GM15510 (cell line): ENCODE data around the gene BCAS3.

Experiments used
- POLR2A ChIP-seq: IDR thresholded peaks from 3 replicates; pipeline ENCODE4 v1.6.1; 2011; ENCODE audit warnings: borderline replicate concordance; ENCODE audit not compliant: insufficient read length; ENCODE audit errors: extremely low read depth

BCAS3 gene

DNA sequence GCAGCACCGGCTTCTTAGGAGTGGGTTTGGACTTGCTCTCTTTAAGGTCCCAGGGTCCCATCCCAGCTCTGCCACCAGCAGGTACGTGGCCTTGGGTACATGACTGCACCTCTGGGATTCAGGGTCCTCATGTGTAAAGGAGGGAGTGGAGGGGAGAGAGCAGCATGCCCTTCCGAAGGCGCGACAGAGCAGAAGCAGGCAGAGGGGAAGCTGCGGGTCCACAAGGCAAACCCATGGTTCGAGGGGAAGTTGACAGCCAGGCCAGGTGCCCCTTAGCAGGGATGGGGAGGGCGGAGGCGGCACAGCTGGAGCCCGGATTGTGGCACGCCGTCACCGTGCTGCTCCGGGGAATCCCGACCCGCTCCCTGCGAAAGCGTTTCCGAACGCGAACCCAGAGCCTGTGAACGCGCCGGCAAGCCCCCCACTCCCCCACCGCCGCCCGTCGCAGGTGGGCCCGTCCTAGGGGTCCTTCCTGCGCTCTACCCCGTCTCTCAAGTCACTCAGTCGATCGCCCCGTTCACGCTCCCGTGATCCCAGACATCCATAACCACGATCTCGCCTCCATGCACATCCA is 717.8 kb downstream of the BCAS3 start:
- no peak for TF ChIP-seq POLR2A

DNA sequence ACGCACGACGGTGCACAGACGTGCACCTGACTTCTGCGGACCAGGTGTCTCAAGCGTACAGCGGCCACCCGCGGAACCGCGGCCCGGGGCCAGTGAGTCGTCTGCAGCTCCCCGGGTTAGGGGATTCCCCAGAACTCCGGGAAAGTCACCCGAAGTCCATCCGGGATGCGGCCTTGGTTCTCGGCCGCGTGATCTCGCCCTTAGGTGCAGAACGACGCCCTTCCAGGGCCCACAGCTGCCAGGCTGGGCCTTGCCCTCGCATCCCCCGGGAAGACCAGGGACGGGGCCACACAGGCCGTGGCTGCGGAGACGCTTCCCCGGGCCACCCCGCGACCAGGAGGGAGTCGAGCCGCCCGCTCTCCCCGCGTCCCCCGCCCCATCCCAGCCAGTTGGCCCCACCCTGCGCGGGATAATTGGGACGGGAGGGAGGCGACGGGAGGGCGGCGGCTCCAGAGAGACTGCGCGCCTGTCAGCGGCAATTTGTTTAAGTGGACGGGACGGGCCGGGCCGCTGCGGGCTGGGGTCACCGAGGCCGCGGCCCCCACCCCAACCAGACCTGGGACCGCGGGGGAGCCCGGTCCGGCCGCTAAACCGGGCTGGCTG is 718.4 kb downstream of the BCAS3 start:
- TF ChIP-seq POLR2A: no peak

DNA sequence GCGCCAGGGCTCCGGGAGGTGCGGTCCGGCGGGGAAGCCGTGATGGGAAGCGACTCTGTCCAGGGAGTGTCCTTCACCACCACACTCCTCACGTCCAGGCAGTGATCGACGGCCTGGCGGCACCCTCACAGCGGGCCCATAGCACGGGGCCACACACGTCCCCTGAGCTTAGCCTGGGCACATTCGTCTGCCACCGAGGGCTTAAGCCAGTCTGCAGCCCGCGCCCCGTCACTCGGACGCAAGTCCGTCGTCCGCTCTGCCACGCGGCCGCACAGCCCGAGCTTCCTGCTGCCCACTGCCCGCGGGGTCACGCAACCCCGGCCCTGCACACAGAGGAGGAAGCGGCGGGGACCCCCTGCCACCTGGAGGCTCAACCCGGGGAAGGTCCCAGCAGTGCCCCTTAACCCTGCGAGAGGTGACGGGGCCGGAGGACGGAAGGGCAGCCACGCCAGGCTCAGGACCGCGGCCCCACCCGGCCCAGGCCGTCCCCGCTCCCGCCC is 719.0 kb downstream of the BCAS3 start:
- TF ChIP-seq POLR2A: no peak

DNA sequence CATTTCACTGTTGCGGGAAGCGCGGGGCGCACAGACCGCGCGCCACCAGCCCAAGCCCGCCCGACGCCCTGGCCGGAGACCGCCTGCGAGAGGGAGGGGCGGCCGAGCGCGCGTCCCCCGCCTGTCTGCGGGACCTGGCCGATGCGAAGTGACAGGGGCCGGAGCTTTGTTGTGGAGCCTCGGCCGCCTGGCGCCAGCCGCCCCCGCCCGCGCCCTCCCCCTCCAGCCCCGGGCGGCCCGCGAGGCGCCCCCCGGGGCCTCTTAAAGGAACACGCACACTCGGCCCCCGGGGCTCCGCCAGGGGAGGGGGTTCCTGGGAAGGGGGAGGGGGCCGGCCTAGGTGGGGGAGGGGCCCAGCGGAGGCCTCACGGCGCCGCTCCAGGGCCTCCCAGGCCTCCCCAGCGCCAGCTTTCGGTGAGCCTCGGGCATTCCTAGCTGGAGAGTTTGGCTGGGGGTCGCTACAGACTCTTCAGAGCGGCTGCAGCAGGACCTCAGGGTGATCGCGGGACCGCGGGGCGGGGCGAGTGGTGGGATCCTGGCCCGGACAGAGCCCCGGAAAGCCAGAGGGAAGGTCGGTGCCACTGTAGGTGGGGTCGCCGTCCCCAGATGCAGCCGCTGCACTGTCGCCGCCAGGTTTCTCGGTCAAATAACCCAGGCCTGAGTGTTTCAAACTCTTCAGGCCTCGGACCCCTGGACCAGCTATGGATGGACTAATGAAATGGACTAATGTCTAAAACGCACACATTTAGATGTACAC is 719.6 kb downstream of the BCAS3 start:
- TF ChIP-seq POLR2A: no peak

DNA sequence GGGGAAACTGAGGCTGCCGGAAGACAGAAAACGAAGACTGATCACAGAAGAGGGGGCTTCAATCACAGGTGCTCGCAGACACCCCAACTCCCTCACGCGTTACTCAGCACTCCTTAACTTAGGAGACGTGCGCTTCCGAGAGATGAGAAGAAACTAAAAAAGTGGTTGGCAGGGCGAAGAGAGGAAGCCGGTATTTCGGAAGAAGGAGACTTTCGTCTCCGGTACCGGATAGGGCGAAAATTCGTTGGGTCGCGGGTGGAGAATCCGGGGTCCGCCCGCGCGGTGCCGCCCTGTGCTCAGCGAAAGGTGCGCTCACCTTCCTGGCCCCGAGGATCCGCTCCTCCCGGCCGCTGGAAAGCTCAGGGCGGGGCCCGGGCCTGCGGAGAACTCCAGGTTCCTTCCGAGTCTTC is 721.1 kb downstream of the BCAS3 start:
- no peak for TF ChIP-seq POLR2A

DNA sequence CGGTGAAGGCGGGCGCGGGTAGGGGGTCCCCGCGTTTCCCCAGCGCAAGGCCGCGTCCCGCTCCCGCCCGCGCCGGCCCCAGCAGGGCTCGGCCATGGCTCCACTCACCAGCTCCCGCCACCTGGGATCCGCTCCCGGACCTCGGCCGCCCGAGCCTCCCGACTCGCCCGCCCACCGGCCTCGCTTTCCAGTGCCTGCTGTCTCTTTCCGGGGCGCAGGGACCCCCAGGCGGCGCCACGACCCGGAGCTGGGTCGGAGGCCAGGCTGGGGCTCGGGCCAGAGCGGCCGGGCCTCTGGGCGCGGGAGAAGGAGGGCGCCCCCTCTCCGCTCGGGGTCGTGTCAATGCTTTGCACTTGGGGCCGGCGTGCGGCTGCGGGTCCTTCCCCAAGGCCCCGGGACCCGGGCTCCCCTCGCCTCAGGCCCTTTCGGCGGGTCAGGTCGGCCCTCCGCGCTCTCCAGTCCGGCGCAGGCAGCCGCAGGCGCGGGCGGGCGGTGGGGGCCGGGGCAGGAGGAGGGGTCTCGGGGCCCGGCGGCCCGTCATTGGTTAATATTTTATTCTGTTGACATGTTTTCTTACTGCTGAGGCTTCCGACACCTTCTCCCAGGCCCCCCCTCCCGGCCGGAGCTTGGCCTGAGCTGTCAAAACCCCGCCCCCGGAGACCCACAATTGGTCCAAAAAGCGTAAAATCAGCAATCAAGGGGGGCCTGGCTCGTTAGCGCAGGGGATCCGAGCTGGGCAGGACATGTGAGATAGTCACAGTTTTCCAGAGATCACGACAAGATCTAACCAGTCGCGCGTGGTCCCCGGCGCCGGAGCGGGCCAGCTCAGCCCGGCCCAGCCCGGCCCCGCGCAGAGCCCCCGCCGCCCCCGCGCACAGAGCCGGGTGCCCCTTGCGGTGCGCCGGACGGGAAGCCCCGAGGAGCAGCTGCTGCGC is 721.7 kb downstream of the BCAS3 start, which contains the start of gene TBX2:
Gene TBX2 (plus strand): TSS at position 713 of the 935 bp plus-strand sequence. CDS start 334 bp downstream, outside the sequence.
- TF ChIP-seq POLR2A: no peak

DNA sequence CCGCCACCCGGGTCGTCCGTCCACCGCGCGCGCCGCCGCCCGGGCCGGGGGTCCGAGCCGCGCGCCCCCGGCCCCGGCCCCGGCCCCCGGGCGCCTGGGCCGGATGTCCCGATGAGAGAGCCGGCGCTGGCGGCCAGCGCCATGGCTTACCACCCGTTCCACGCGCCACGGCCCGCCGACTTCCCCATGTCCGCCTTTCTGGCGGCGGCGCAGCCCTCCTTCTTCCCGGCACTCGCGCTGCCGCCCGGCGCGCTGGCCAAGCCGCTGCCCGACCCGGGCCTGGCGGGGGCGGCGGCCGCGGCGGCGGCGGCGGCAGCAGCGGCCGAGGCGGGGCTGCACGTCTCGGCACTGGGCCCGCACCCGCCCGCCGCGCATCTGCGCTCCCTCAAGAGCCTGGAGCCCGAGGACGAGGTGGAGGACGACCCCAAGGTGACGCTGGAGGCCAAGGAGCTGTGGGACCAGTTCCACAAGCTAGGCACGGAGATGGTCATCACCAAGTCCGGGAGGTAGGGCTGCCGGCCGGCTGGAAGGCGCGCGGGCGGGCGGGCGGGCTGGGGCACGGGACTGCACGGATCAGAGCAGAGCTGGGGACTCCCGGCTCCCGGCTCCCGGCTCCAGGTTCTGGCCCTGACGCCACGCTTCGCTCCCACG is 722.5 kb downstream of the BCAS3 start:
- TF ChIP-seq POLR2A: no peak

DNA sequence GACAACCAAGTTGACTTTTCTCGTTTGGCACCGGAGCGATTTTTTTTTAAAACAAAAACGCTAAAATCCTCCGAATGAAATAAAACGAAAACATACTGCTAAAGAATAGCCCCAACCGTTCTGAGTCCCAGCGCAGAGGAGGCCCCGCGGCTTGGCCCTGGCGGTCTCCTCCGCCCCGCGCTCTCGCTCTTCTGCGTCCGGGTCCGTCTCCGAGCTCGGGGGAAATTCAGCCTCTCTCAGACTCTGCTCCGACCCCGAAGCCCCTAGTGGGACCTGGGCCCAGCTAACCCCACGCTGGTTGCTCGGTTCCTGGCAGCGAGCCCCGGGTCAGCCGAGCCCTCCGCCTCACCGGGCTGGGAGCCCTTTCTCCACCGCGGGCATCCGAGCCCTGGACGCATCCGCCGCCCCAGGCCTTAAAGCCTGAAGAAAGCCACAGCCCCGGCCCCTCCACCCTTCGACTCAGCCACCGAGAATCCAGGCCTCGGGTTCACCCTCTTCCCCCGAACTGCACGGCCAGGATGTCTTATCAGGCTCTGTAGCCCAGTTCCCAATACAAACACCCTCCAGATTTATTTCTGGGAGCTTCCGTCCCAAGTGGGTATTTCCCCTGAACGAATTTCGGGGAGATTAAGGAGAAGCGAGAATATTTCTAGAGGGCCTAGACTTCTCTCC is 723.2 kb downstream of the BCAS3 start:
- TF ChIP-seq POLR2A: no peak

DNA sequence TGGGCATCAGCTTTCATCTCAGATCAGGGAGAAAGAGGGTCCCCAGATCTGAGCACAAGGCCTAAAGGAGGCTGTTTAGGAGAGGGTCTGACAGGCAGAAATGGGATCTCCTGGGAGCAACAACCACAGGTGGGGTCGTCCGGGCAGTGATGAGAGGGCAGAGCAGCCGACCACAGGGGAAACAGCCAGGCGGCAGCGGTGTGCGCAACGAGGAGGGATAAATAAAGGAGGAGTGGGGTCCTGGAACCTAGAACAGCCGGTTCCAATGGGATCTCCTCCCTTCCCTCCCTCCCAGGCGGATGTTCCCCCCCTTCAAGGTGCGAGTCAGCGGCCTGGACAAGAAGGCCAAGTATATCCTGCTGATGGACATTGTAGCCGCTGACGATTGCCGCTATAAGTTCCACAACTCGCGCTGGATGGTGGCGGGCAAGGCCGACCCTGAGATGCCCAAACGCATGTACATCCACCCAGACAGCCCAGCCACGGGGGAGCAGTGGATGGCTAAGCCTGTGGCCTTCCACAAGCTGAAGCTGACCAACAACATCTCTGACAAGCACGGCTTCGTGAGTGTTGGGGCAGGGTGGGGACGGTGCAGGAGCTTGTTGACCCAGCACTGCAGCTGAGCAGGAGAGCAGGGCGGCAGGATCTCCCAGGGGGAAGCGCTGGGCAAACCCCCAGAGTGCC is 723.9 kb downstream of the BCAS3 start:
- TF ChIP-seq POLR2A: no peak

DNA sequence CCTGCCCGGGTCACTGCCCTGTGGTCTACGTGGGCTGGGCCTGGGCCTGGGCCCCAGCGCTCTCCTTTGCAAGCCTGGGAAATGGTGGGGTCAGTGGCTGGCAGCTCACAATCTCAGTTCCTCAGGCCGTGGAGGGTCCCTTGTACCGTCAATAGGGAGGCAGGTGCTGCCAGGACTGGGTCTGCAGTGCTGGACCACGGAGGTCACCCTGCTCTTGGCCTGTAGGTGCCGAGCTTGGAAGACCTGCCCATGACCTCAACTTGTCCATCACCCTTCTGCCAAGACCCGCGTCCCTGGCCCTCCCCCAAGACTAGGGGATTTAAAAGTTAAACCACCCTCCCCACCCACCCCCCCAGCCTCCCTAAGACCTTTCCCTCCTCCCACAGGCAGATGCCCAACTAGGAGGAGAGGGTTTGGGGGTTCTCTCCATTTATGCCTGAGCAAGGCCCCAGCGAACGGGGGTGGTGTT is 724.5 kb downstream of the BCAS3 start:
- TF ChIP-seq POLR2A: no peak

DNA sequence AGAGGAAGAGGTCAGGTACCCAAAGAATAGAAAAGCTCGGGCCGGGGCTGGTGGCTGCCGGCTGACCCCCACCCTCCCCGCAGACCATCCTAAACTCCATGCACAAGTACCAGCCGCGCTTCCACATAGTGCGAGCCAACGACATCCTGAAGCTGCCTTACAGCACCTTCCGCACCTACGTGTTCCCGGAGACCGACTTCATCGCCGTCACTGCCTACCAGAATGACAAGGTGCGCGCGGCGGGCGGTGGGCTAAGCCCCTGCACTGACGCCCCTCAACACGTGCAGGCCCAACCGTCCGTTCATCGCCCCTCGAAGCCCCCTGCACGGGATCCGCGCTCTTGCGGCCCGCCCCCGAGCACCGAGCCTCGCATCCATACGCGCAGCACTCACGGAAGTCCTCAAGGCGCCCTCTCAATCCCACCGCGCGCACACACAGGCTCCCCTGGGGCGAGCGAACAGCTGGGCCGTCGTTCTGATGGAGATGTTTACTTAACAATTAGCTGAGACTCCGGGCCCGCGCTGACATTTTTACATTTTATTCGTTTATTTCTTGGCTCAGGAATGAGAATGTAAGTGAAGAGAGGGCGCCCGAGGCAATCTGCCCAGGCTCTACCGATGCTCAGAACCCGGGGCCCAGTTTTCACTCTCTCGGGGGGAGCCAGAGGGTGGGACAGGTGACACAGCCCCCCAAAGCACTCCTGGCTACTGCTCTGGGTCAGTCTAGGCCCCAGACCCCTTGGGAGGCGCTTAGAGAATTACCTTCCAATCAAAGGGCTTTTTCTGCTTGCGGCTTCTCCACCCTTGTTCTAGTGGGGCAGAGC is 725.5 kb downstream of the BCAS3 start:
- no peak for TF ChIP-seq POLR2A

DNA sequence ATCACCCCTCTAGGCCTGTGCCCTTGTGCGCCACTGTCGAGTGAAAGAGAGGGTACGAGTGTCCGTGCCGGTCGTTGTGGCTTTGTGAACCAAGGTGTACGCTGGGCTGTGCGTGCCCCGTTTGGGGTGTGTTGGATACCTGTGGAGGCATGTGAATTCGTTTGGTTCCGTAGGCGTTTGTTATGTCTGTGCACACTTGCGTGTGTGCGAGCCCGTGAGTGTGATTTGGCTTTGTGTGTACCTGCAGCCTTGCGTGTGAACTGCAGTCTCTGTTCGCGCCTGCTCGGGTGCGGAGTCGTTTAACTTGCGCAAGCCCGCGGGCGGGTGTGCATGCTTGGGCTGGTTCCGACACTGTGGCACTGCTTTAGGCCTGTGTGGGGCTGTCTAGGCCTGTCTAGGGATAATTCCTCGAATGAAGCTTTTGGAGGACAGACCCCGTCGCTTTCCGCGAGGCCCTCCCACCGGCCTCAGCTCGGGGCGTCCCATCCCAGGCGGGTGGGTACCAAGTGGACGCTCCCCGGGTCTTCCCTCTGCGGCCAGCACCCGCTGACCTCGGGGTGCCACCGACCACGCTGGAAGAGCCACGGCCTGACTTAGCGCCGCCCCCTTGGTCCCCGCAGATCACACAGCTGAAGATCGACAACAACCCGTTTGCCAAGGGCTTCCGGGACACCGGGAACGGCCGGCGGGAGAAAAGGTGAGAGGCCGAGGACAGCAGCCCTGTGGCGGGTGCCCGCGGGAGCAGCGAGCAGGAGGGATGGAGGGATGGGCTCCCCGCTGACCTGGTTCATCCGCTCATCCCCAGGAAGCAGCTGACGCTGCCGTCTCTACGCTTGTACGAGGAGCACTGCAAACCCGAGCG is 726.4 kb downstream of the BCAS3 start:
- TF ChIP-seq POLR2A: no peak

DNA sequence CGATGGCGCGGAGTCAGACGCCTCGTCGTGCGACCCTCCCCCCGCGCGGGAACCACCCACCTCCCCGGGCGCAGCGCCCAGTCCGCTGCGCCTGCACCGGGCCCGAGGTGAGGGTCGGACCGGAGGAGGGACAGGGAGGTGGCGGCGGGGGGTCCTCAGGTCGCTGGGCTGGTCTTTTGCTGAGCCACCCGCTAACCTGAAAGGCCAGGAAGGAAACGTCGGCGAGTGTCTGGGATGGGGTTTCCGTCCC is 726.9 kb downstream of the BCAS3 start:
- TF ChIP-seq POLR2A: no peak
